Adrenal gland (tissue), 12 donors: ENCODE data around the gene SECISBP2L. TPM values are rescaled to one million over a fixed set of nuclear protein-coding genes. Genes with fewer than 3 reads are reported as not detected.

ENCODE experiments used
- DNase-seq, 7 donors: peaks; one replicate each; pipeline ENCODE4 v3.0.0-alpha.2; 2019 to 2020
- H3K27ac ChIP-seq, 5 donors: fragments of 200-600 bp; sonication (generic) in 4 of 5; 1 replicate in 3 of 5; 2 replicates in 2 of 5; pipeline versions ENCODE4 v1.5.1 to v1.8.0; 2016 to 2020; ENCODE audit warnings: mild to moderate bottlenecking in 1 of 5
- H3K27me3 ChIP-seq: fragments of 200-600 bp; 2 replicates; pipeline ENCODE4 v1.8.0; 2021
- H3K36me3 ChIP-seq, 2 donors: fragments of 200-600 bp; replicated peaks in 1 of 2; 1 replicate in 1 of 2; 2 replicates in 1 of 2; pipeline versions ENCODE4 v1.5.1 to v1.8.0; 2018 to 2022
- H3K4me1 ChIP-seq, 2 donors: fragments of 200-600 bp; replicated peaks in 1 of 2; 1 replicate in 1 of 2; 2 replicates in 1 of 2; pipeline versions ENCODE4 v1.5.1 to v1.8.0; 2018 to 2021
- H3K4me3 ChIP-seq, 4 donors: fragments of 200-600 bp; sonication (generic) in 3 of 4; one replicate each; pipeline ENCODE4 v1.5.1; 2016 to 2018
- H3K9me3 ChIP-seq, 3 donors: fragments of 200-600 bp; sonication (generic) in 1 of 3; replicated peaks in 1 of 3; 1 replicate in 2 of 3; 2 replicates in 1 of 3; pipeline versions ENCODE4 v1.5.1 to v1.8.0; 2016 to 2021
- CTCF ChIP-seq, 6 experiments: fragments of 450-650 bp in 4 of 6; fragments of 200-600 bp in 2 of 6; sonication (generic) in 1 of 6; IDR thresholded peaks; 1 replicate in 5 of 6; 2 replicates in 1 of 6; pipeline versions ENCODE4 v1.5.1 to v1.8.0; 2016 to 2021; ENCODE audit warnings: antibody characterized with exemption in 6 of 6, mild to moderate bottlenecking in 2 of 6, moderate library complexity in 1 of 6
- POLR2A ChIP-seq, 2 donors: fragments of 450-650 bp; IDR thresholded peaks; one replicate each; pipeline ENCODE4 v1.6.1; 2017; ENCODE audit warnings: antibody characterized with exemption in 2 of 2, mild to moderate bottlenecking in 2 of 2, moderate library complexity in 1 of 2
- WGBS, 4 donors: extraction: QIAGEN DNeasy Blood & Tissue Kit in 2 of 4; methylation state at CpG; one replicate each; pipeline versions ENCODE4 v1.1.5 to v1.1.7; 2013 to 2017; 5-methylcytosine and 5-hydroxymethylcytosine counted together
- intact Hi-C, 2 donors: fragments of 100-400 bp; cut with DNase I; formaldehyde crosslinking; loops; one replicate each; pipeline versions ENCODE4 v1.14.1 to v1.15.0; 2022 to 2023
- polyA plus RNA-seq, 3 donors: library from polyadenylated mRNA; stranded (reverse); fragments of 200-250 nt in 2 of 3; fragments of 350-450 nt in 1 of 3; fragmentation: Illumina TruSeq in 1 of 3; extraction: RNeasy Lipid Tissue Mini Kit (QIAGEN cat#74804) in 1 of 3; gene quantifications; one replicate each; pipeline ENCODE4 v1.2.3, GENCODE V29; 2013 to 2014
- total RNA-seq, 9 donors: library from RNA; depleted of rRNA in 4 of 9; stranded (reverse); fragments of >200 nt in 4 of 9; fragments of 120-200 nt in 1 of 9; fragmentation: NEBNext Ultra II Directional in 1 of 9; extraction: Animal tissue kit (Norgen Biotek cat#: 25700) in 1 of 9; gene quantifications; one replicate each; pipeline versions ENCODE4 v1.1.0 to v1.2.4, GENCODE V29; 2013 to 2023
- donor health status: healthy with polysubstance abuse.
- donor health status: Bipolar disorder and iron deficiency.
- donor health status: DM: yes; HTN: yes; CAD: no.
- donor health status: DM: no; HTN: no; CAD: no.
- donor health status: DM: no; HTN: no; CAD: no.
- donor health status: DM: yes; HTN: yes; CAD: no.

SECISBP2L gene
- total and polyA plus RNA-seq, 12 donors: 9.1 to 117 (median 44.2) TPM

GRCh38 chr15:48996276-48996675 lies 50.0 kb downstream of the SECISBP2L start:
- intact Hi-C loops: no loop called here

GRCh38 chr15:48993380-48993779 lies 52.9 kb downstream of the SECISBP2L start:
- Histone ChIP-seq H3K4me1 (no peaks in the 10 kb centered on the region), H3K27ac (no peak overlapping the region), H3K9me3 (no peaks in the 10 kb centered on the region), H3K4me3 (no peak overlapping the region), H3K36me3 (peaks cover 0 to 40% of the 10 kb centered on the region in 2 donors), H3K27me3 (no peaks in the 10 kb centered on the region)
- no peak for DNase-seq
- no peak for TF ChIP-seq POLR2A (IDR thresholded peaks at IDR 0.05)
- no peak for TF ChIP-seq CTCF (IDR thresholded peaks at IDR 0.05)
- intact Hi-C loops: no loop called here

More at GRCh38 chr15:48996276-48996675, 50.0 kb downstream of the SECISBP2L start:
- no peak for TF ChIP-seq CTCF (IDR thresholded peaks at IDR 0.05)
- no peak for TF ChIP-seq POLR2A (IDR thresholded peaks at IDR 0.05)
- Histone ChIP-seq H3K4me1 (no peaks in the 10 kb centered on the region), H3K4me3 (no peak overlapping the region), H3K36me3 (peaks cover 0 to 61% of the 10 kb centered on the region in 2 donors), H3K27me3 (no peaks in the 10 kb centered on the region), H3K27ac (no peak overlapping the region), H3K9me3 (no peaks in the 10 kb centered on the region)
- WGBS, 4 donors: 94 to 99% (median 97%) methylated on average over 2 of the region's 2 CpGs
- no peak for DNase-seq

GRCh38 chr15:48992545-48992944 lies 53.7 kb downstream of the SECISBP2L start:
- Histone ChIP-seq H3K27me3 (no peaks in the 10 kb centered on the region), H3K27ac (no peak overlapping the region), H3K9me3 (no peaks in the 10 kb centered on the region), H3K4me1 (no peaks in the 10 kb centered on the region), H3K36me3 (peaks cover 0 to 32% of the 10 kb centered on the region in 2 donors), H3K4me3 (no peak overlapping the region)
- WGBS, 4 donors: 88 to 100% (median 92%) methylated on average over 1 of the region's 1 CpG
- DNase-seq: no peak
- intact Hi-C loops: no loop called here
- no peak for TF ChIP-seq CTCF (IDR thresholded peaks at IDR 0.05)
- TF ChIP-seq POLR2A (IDR thresholded peaks at IDR 0.05): no peak

GRCh38 chr15:48992096-48992495 lies 54.1 kb downstream of the SECISBP2L start:
- peaks cover 0 to 30% of the 10 kb centered on the region in 2 donors for H3K36me3 ChIP-seq
- no peak overlapping the region for H3K4me3 ChIP-seq
- WGBS, 4 donors: 94 to 97% (median 95%) methylated on average over 6 of the region's 6 CpGs
- no peak for DNase-seq
- H3K9me3 ChIP-seq: no peaks in the 10 kb centered on the region
- no peak overlapping the region for H3K27ac ChIP-seq
- H3K4me1 ChIP-seq: no peaks in the 10 kb centered on the region
- intact Hi-C loops: no loop called here
- no peaks in the 10 kb centered on the region for H3K27me3 ChIP-seq
- no peak for TF ChIP-seq POLR2A (IDR thresholded peaks at IDR 0.05)
- no peak for TF ChIP-seq CTCF (IDR thresholded peaks at IDR 0.05)
